NCI-H2227 (cell line): Measurements from ENCODE around the gene SIX1.

ENCODE experiments used
- DNase-seq: peaks from one replicate; lab custom pipeline; 2025; ENCODE audit not compliant: unreplicated experiment; lab: John Stamatoyannopoulos, UW

Gene SIX1

DNA sequence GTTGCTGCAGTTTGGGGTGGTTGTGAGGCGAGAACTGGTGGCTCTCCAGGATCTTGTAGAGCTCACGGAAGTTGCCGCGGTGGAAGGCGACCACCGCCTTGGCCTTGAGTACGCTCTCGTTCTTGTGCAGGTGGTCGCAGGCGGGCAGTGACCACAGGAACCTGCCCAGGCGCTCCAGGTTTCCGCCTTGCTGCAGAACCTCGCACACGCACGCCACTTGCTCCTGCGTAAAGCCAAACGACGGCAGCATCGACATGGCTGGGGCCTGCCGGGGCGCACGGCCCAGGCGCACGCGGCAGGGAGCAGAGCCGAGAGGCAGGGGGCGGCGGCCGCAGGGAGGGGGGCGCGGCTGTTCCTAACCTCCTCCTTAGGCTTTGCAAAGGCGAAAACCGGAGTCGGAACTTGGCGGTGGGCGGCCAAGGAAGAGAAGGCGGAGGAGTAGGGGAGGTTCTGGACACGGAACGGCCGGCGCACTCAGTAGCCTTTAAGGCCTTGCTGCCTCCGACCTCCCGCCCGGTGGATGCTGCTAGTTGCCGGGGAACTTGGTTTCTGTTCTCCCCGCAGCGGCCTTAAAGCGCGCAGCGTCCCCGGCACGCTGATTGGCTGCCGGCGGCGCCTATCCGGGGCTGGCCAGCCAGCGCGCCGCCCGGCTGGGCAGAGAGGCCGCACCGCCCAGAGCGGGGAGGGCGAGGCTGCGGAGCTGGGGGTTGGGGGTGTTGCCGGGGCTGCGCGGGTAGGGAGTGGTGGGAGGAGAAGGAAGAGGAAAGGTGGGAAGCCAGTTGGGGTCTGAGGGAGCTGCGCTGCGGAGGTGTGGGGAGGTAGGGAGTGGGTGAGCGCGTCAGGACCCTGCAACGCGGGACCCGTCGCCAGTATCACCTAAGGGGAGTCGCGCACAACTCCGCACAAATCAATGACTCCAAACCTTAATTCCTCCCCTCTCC lies at the start of gene SIX1:
SIX1 (minus strand) TSS at position 544 of the 941 bp plus-strand sequence; CDS start at position 256, 288 bp downstream.
- peak; percentile 84 for DNase-seq

GRCh38 chr14:60695327-60695726 lies 46.0 kb upstream of the SIX1 start:
- DNase-seq, result no peak

DNA sequence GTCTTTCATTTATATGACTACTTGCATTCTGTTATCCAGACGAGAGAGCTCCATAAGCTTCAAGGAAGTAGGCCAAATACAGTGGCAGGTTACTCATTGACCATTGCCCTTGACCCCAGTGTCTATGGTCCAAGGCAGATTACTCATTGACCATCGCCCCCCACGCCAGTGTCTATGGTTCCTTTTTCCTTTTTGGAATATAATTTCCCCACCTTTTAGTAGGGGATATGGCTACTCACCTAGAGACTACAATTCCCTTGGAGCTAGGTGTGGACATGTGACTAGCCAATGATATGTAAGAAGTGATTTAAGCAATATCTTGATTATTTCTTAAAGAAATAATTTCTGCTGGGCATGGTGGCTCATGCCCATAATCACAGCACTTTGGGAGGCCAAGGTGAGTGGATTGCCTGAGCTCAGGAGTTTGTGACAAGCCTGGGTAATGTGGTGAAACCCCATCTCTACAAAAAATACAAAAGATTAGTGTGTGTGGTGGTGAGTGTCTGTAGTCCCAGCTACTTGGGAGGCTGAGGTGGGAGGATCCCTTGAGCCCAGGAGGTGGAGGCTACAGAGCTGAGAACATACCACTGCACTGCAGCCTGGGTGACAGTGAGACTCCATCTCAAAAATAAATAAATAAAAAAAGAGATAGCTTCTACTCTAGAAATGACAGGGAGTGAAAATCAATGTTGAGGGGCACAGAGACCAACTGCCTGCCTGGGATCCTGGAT lies 42.3 kb upstream of the SIX1 start:
- no peak for DNase-seq

- DNase-seq, result no peak
Measured at GRCh38 chr14:60686865-60687264, 37.6 kb upstream of the SIX1 start.

- DNase-seq, result no peak
Measured at GRCh38 chr14:60684203-60684602, 34.9 kb upstream of the SIX1 start.

GRCh38 chr14:60681271-60681670 lies 32.0 kb upstream of the SIX1 start:
- no peak for DNase-seq

DNA sequence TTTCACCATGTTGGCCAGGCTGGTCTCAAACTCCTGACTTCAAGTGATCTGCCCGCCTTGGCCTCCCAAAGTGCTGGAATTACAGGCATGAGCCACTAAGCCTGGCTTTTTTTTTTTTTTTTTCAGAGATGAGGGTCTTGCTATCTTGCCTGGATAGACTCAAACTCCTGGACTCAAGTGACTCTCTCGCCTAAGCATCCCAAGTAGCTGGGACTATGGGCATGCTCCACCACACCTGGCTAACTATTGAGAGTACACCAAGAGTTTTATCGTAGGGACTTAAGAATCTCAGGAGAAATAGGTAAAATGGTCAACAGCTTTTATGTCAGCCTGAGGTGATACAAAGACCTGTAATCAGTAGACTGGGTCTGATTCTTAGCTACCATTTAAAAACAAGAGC lies 31.2 kb upstream of the SIX1 start:
- DNase-seq, result no peak

- DNase-seq, result no peak
Measured at GRCh38 chr14:60679566-60680258, 30.4 kb upstream of the SIX1 start.

GRCh38 chr14:60677701-60678100 lies 28.4 kb upstream of the SIX1 start:
- DNase-seq, result no peak

DNA sequence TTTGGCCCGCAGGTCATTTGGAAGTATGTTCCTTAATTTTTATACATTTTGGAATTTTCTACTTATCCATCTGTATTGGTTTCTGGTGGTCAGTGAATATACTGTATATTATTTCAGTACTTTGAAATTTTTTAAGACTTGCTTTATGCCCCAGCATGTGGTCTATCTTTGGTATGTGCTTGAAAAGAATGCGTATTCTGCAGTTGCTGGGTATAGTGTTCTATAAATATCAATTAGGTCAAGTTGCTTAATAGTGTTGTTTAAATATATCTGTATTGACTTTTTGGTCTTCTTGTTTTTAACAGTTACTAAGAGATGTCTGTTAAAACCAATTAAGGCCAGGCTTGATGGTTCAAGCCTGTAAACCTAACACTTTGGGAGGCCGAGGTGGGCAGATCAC lies 21.7 kb upstream of the SIX1 start:
- DNase-seq, result no peak

DNA sequence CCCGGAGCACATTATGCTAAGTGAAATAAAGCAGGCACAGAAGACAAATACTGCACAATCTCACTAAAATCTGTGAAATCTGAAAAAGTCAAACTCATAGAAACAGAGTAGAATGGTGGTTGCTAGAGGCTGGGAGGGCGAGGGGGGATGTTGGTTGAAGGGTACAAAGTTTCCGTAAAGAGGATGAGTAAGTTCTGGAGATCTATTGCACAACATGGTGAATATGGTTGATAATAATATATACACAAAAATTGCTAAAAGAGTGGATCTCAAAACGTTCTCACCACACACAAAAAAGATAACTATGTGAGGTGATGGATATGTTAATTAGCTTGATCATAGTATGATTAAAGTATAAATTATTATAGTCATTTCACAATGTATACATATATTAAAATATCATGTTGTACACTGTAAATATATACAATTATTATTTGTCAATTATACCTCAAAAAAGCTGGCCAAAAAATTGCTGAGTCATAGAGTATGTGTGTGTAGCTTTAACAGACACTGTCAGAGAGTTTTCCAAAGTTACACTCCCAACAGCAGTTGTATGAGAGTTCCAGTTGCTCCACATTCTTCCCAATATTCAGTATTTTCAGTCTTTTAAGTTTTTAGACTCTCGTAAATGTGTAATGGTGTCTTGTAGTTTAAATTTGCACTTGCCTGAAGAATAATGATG lies 19.3 kb upstream of the SIX1 start:
- no peak for DNase-seq

DNA sequence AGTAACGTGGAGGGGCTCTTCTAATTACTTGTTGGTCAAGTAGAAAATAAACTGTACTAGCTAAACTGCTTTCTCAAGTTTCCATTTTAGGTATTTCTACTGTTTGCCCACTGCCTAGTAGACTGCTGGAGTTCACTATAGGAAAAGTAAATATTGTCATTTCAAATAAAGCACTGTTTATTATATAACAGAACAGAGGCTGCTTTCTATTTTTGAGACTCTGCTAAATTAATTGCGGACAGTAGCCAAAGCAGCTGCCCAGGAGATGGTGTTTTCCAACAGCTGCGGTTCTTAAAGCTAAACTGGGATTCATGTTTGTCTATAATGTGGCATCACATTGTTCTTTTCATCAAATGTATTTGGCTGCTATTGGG lies 15.9 kb upstream of the SIX1 start:
- DNase-seq, result no peak

DNA sequence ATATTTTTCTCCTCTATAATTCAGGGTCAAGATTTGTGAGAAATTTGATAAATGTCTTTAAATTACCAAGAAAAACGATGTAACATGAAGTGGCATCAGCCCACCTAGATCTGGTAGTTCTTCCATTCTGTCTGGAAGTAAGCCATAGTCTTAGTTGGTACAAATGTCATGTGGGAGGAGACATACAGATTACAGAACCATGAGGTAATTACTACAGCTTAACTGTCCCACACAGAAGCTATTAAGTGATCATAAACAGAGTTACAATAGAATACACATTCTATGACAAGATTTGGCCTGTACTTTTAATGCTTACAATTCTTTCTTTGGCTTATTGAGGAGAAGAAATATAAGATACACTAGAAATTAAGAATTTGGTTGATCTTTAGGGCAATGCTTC lies 13.7 kb upstream of the SIX1 start:
- DNase-seq, result no peak

DNA sequence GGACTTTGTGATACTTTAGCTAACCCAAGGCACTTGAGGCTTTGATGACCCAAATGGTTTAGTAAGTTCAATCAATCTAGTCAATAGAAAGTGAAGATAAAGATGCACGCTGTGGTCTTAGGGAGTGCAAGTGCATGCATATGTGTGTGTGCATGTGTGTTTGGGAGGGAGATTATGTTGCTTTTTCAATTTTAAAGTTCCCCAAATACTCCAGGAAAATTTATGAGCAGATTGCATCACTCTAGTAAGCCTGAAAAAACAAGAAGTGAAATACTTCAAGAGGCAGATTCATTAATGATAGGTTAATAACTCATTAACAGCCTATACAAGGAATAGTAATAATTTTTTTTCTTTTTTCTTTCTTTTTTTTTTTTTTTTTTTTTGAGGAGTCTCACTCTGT lies 12.4 kb upstream of the SIX1 start:
- DNase-seq, result no peak

- DNase-seq, result no peak
Measured at GRCh38 chr14:60658909-60659585, 9.8 kb upstream of the SIX1 start.

DNA sequence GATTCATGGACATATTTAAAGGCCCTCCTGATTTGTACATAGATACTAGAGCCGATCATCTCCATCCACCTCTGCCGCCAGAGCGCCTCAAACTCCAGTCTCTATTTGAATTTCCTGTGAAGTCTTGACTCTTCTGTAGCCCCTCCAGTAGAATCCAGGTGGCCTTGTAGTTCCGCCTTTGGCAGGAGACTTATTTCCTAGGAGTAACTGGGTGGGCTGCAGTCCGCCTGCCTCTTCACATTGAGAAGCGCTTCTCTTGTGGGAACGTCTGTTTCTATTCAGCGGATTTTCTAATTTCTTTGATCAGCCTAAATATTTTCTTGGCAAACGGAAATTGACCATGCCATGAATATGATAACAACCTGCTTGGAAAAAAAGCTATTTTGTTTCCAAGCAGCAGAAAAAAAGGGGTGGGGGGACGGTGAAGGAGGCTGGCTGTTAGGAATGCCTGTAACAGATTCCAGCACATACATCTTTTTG lies 9.0 kb upstream of the SIX1 start:
- DNase-seq, result no peak

DNA sequence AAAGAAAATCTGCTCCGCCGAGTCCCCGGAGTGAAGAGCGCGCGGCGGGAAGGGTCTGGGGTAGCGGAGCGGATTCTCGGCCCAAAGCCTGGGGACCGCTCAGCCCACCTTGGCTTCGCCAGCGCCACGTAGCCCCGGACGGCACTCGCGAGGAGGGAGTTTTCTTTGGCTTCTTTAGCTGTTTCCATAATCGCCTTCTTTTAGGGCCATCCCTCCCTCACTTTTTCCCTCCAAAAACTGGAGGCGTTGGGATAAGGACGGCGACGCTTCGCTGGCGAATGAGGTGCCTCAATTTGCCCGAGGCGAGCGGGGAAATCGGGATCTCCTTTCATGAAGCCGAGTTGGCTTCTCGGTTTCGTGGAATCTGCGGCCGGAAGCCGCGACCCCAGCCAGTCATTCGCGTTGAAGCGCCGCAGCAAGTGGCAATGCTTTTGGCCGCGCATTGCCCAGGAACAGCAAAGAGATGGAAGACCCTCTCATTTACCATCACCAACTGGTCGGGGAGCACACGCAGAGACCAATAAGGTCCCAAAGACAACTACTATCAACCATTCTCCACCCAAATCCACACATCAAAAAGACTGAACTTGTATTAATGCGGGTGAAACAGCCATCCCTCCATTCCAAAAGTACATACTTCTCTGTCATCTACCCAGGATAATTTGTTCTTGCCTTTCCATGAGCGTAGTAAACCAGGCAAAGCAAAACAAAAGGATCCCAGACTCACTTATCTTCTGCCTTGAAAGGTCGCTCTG lies 8.4 kb upstream of the SIX1 start:
- DNase-seq, result no peak

GRCh38 chr14:60656686-60657455 lies 7.6 kb upstream of the SIX1 start:
- peak; percentile 47 for DNase-seq
